HG02840 (cell line): ENCODE data around the gene IGF1R.

Experiments
- ATAC-seq: cut with Tn5 transposase; IDR thresholded peaks from one replicate; pipeline ENCODE4 v1.9.1; 2021; ENCODE audit warnings: mild to moderate bottlenecking, moderate library complexity, moderate number of reproducible peaks; ENCODE audit not compliant: unreplicated experiment, low FRiP score

The IGF1R gene

DNA sequence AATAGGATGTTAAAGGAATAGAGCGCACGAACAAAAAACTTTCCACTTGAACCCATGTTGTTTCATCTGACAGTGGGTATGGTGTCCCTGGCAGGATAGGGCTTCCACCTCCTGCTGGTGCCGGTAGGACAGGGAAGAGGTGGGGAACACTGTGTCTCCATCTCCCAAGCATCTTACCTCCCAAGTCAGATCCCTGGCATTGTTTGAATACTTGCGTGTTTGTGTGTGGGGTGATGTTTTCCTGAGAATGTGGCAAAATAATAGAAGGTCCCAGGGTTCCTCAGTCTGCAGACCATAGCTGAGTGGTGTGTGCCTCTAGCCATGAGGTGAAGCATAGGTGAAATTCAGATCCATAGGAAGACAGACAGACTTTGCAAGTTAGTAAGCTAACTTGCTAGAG, 119.4 kb downstream of the IGF1R start:
- no peak for ATAC-seq

GRCh38 chr15:98769867-98770266, 121.5 kb downstream of the IGF1R start:
- ATAC-seq, result no peak

DNA sequence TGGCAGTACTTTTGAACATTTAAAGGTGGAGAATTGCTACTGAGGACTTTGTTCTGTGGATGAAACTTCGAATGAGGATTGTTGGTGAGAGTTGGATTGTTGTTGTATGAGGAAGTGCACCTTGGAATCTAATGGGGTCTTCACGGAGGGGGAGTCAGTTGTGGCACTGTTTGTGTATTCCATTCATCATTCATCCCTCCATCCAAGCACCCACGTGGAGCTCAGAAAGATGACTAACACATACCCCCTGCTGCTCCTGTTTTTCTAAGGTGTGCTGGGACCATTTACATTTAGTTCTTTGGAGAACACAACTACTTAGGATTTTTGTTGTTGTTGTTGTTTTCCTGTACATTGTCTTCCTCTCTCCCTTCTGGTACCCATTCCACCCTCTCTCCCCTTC, 122.6 kb downstream of the IGF1R start:
- ATAC-seq, result no peak

GRCh38 chr15:98771541-98771940, 123.2 kb downstream of the IGF1R start:
- ATAC-seq, result no peak

DNA sequence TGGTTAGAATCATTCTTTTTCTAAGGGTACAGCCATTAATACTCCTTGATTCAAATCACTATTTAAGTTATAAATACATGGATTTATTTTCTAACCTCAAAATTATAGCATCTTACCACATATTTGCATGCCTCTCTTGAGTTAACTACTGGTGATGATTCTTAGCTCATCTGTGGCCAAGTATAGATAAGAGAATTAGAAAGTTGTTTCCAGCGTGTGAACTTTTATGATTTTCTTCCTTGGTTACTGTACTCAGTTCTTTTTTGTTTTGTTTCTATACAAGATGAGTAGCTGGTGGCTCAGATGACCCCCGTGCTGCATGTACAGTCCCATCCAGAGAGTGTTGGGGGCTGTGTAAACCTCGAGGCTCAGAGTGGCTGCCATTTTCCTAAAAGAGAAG, 124.6 kb downstream of the IGF1R start:
- ATAC-seq, result no peak

DNA sequence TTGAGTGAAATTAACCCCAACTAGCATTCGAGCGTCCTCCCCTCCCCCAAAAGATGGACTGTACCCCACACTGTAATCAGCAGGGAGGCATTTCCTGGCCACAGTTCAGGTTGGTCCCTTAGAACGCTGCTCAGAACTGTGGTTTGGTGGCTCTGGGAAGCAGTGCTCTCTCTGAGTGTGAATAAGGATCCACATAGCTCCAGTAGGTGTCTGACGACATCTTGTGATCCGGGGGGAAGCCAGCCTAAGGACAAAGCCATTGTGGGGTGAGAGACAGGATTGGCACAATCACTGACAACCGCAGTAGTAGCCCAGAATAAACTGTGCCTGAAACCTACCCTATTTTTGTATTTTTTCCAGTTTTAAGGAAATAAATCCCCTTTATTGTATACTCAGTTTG, 125.3 kb downstream of the IGF1R start:
- ATAC-seq, result no peak

DNA sequence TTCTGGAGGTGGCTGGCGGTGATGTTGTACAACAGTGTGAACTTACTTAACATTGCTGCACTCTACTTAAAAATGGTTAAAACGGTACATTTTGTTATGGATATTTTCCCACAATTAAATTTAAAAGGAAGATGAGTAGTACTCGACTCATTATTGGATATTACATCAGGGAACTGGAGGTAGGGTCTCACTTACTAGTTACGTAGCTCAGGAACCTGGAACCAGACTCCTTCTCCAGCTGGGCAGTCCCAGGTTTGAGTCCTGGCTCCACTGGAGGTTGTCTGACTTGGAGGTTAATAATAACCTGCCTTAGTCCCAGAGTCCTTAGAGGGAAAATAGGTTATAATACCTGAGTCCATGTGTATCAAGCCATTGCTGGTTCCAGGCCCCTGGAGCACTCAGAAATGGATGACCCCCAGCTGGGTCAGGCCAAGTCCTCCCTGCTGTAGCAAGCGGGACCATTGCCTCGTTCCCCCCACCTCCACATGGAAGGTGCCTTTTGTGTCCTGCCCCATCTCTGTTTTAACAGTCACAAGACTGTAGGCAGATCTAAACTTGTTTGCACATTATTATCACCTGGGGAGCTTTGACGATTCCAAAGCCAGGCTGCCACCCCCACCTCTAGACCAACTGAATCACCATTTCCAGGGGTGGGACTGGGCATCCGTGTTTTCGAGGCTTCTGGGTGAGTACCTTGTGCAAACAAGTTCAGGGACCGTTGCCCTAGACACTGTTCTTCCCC, 126.6 kb downstream of the IGF1R start:
- ATAC-seq, result no peak

- no peak for ATAC-seq
These were observed 127.3 kb downstream of the IGF1R start for GRCh38 chr15:98775498-98776230.

GRCh38 chr15:98776607-98777281, 128.4 kb downstream of the IGF1R start:
- ATAC-seq, result no peak

- no peak for ATAC-seq
These were observed 129.1 kb downstream of the IGF1R start for GRCh38 chr15:98777426-98777825.

- ATAC-seq, result no peak
These were observed 130.1 kb downstream of the IGF1R start for GRCh38 chr15:98778263-98778959.

GRCh38 chr15:98778960-98779359, 130.6 kb downstream of the IGF1R start:
- no peak for ATAC-seq

DNA sequence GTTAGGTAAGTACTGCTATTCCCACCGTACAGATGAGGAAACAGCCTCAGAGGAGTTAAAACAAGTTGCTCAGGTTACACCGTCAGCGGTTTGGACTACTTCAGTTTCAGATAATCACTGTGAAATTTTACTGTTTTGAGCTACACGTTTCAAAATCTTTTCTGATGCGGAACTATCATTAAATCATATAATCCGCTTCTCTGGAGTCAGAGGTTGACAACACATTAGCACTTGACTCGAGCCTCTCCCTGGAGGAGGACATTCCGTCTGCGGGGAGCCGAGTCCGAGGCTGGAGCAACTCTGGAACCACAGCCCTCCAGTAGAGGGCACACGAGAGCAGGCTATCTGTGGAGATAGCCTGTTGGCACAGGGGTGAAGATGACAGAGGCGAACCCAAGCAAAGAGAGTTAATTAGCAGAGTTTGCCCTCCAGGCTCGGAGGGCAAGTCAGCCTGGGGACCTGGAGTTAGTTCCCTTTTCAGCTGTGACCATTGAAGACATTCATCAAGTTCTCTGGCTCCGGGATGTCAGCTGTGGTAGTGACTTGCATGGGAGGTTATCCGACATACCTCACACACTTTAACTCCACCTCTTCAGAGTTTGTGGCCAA, 131.2 kb downstream of the IGF1R start:
- no peak for ATAC-seq

GRCh38 chr15:98781838-98782237, 133.5 kb downstream of the IGF1R start:
- no peak for ATAC-seq

- ATAC-seq, result no peak
These were observed 134.5 kb downstream of the IGF1R start for GRCh38 chr15:98782801-98783200.

GRCh38 chr15:98785431-98785806, 137.1 kb downstream of the IGF1R start:
- no peak for ATAC-seq

GRCh38 chr15:98785807-98786621, 137.7 kb downstream of the IGF1R start:
- peak; percentile 73 for ATAC-seq

DNA sequence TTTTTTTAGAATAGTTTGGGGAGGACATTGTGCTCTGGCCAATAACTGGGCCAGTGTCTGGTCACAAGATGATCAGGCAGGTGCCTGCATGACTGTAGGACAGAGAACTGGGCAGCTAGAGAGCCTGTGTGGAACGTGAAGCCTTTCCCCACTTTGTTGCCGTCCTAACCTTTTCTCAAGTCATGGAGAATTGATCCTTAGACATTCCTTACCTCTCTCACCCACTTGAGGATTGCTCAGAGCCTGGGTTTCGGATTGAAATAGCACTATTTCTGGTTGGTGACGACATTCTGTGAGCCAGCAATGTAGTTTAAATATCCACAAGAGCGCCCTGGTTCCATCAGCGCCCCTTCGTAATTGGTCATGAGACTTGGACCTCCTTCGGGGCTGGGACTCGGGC, 138.4 kb downstream of the IGF1R start:
- peak; percentile 26 for ATAC-seq

GRCh38 chr15:98787194-98787593, 138.9 kb downstream of the IGF1R start:
- no peak for ATAC-seq
